Stimulated activated CD4-positive, alpha-beta T cell treated with anti-CD3 and anti-CD28 coated beads, Interleukin-2, amount 100 ng/mL, for 4 hours (primary cell): ENCODE measurements around the gene CDC42SE1.
A peak's percentile ranks its signal among the peaks of the same experiment; 100 is the strongest.

ENCODE experiments used
- DNase-seq: peaks from one replicate; pipeline ENCODE4 v3.0.0-alpha.2; 2020; ENCODE audit warnings: low read depth

Gene CDC42SE1

GRCh38 chr1:151051356-151052009 is 7.9 kb downstream of the CDC42SE1 start:
- no peak for DNase-seq

GRCh38 chr1:151050051-151050688 is 9.3 kb downstream of the CDC42SE1 start:
- no peak for DNase-seq

- DNase-seq = no peak
Observed at GRCh38 chr1:151049458-151049857, 10.0 kb downstream of the CDC42SE1 start.

- no peak for DNase-seq
Observed at GRCh38 chr1:151048645-151049032, 10.8 kb downstream of the CDC42SE1 start.

GRCh38 chr1:151047925-151048644 is 11.3 kb downstream of the CDC42SE1 start:
- no peak for DNase-seq

- DNase-seq = peak; percentile 41
Observed at GRCh38 chr1:151047591-151047924, 11.9 kb downstream of the CDC42SE1 start, which contains the start of gene C1orf56. Gene C1orf56, plus strand, starts transcription at chr1:151047751. Its CDS starts 97 bp downstream, at chr1:151047848.

GRCh38 chr1:151043163-151043562 is 16.3 kb downstream of the CDC42SE1 start:
- no peak for DNase-seq

GRCh38 chr1:151039521-151039920 is 19.9 kb downstream of the CDC42SE1 start:
- DNase-seq = no peak

GRCh38 chr1:151037032-151037431 is 22.4 kb downstream of the CDC42SE1 start:
- DNase-seq = no peak

GRCh38 chr1:151036356-151036755 is 23.1 kb downstream of the CDC42SE1 start, which contains the start of gene BNIPL:
Gene BNIPL, plus strand, starts transcription at chr1:151036586. Its CDS starts 140 bp downstream, at chr1:151036726.
- DNase-seq = no peak

GRCh38 chr1:151035167-151035566 is 24.3 kb downstream of the CDC42SE1 start:
- DNase-seq = no peak

GRCh38 chr1:151032164-151032563 is 27.3 kb downstream of the CDC42SE1 start:
- no peak for DNase-seq

GRCh38 chr1:151026460-151026859 is 33.0 kb downstream of the CDC42SE1 start:
- no peak for DNase-seq

GRCh38 chr1:151024540-151025146 is 34.8 kb downstream of the CDC42SE1 start:
- DNase-seq = peak; percentile 79

GRCh38 chr1:151013518-151013917 is 45.9 kb downstream of the CDC42SE1 start:
- DNase-seq = no peak

GRCh38 chr1:151012684-151013471 is 46.5 kb downstream of the CDC42SE1 start:
- DNase-seq = no peak

- DNase-seq = no peak
Observed at GRCh38 chr1:151011154-151011850, 48.1 kb downstream of the CDC42SE1 start.

- DNase-seq = no peak
Observed at GRCh38 chr1:151010346-151010726, 49.1 kb downstream of the CDC42SE1 start.

- DNase-seq = no peak
Observed at GRCh38 chr1:151009674-151010345, 49.6 kb downstream of the CDC42SE1 start.

GRCh38 chr1:151009206-151009587 is 50.2 kb downstream of the CDC42SE1 start:
- DNase-seq = no peak
